ENCODE results near the gene ZEB1. TPM values are rescaled to one million over a fixed set of nuclear protein-coding genes. Genes with fewer than 3 reads are reported as not detected.
A peak's percentile ranks its signal among the peaks of the same experiment; 100 is the strongest.

Gene ZEB1
- total and polyA plus RNA-seq, 9 of the 15 experiments (the other 6 are each of a cell fraction or from before 2014, with no cell fraction given), result 2.1 to 8.4 (median 4.9) TPM

GRCh38 chr10:31273789-31274188, 45.2 kb upstream of the ZEB1 start:
- H3K79me2 ChIP-seq (ENCODE audit: control insufficient read depth, insufficient read depth, low read length), result no peaks in the 10 kb centered on the region
- in situ Hi-C loops (cut with MboI), result no loop called here
- intact Hi-C loops (cut with micrococcal nuclease), result no loop called here
- WGBS (ENCODE audit: insufficient coverage, low coverage, missing lambda C conversion rate), result 74% methylated on average over 2 of the region's 2 CpGs
- H3K36me3 ChIP-seq (ENCODE audit: control insufficient read depth, insufficient read depth, low read length), result no peaks in the 10 kb centered on the region
- CTCF ChIA-PET (ENCODE audit: low intra/inter-chr PET ratio), result no interaction called here
- no peaks in the 10 kb centered on the region for H3K9me3 ChIP-seq (replicated peaks; ENCODE audit: control insufficient read depth, insufficient read depth, low read depth, low read length)
- H3K9me1 ChIP-seq (ENCODE audit: control insufficient read depth, insufficient read depth, low read length), result no peaks in the 10 kb centered on the region
- H3K9ac ChIP-seq (ENCODE audit: insufficient read depth in 1 of 2, low read depth in 2 of 2, low read length in 2 of 2), result no peak overlapping the region
- H3K4me3 ChIP-seq, result no peak overlapping the region
- DNase-seq (ENCODE audit: extremely low read depth in 1 of 4, low spot score in 3 of 4) (no peak), ATAC-seq (no peak), FAIRE-seq (no peak)
- H3K27me3 ChIP-seq (ENCODE audit: control insufficient read depth in 2 of 2, insufficient read depth in 2 of 2, low read length in 2 of 2), result no peaks in the 10 kb centered on the region
- 0 out of 2 replicates have a peak overlapping the region, but pooled peaks have one; percentile 0 for H2AFZ ChIP-seq (ENCODE audit: low read depth, low read length)
- no peaks in the 10 kb centered on the region for H4K20me1 ChIP-seq (replicated peaks; ENCODE audit: control insufficient read depth, insufficient read depth, low read length)
- no peak overlapping the region for H3K27ac ChIP-seq (ENCODE audit: extremely low read depth, low read depth, low read length)
- BruUV-seq (replicated peaks), result no TSS peak
- H3K4me2 ChIP-seq (ENCODE audit: insufficient read depth, low read length), result no peak overlapping the region
- POLR2A ChIA-PET, result interaction anchor here (0.5 kb wide), 1 partner anchor 242 kb away, joined by 3 read pairs; no protein-coding TSS in a partner anchor
- TF ChIP-seq TRIM28 (IDR thresholded peaks at IDR 0.05) (no peak), KDM2B (CRISPR knock-in tag; IDR thresholded peaks at IDR 0.05) (no peak), SRSF1 (IDR thresholded peaks at IDR 0.05; ENCODE audit: low read depth, low read length) (no peak), CREBBP (IDR thresholded peaks at IDR 0.05; ENCODE audit: low read depth, low read length) (no peak), NBN (IDR thresholded peaks at IDR 0.05; ENCODE audit: low read depth) (no peak), MTA1 (IDR thresholded peaks at IDR 0.05; ENCODE audit: borderline replicate concordance) (no peak), MIER1 (IDR thresholded peaks at IDR 0.05; ENCODE audit: low read depth) (no peak), HDAC6 (IDR thresholded peaks at IDR 0.05; ENCODE audit: low read depth, low read length) (no peak), GTF2E2 (tag; IDR thresholded peaks at IDR 0.05) (no peak), CHCHD3 (CRISPR knock-in tag; IDR thresholded peaks at IDR 0.05) (no peak), ZNF347 (CRISPR knock-in tag; IDR thresholded peaks at IDR 0.05; ENCODE audit: low read depth) (no peak), ZNF507 (tag; conservative IDR thresholded peaks at IDR 0.05) (no peak), PTTG1 (tag; IDR thresholded peaks at IDR 0.05; ENCODE audit: low read depth) (no peak), RFX5 (IDR thresholded peaks at IDR 0.05; ENCODE audit: low read depth, low read length) (no peak), SREBF2 (CRISPR knock-in tag; IDR thresholded peaks at IDR 0.05) (no peak), TCF3 (CRISPR knock-in tag; IDR thresholded peaks at IDR 0.05) (no peak), STAT5A (IDR thresholded peaks at IDR 0.05; ENCODE audit: borderline replicate concordance, low read length) (no peak), HCFC1 (IDR thresholded peaks at IDR 0.05; ENCODE audit: low read depth, low read length) (no peak)
- TF ChIP-seq, protein P1, sequence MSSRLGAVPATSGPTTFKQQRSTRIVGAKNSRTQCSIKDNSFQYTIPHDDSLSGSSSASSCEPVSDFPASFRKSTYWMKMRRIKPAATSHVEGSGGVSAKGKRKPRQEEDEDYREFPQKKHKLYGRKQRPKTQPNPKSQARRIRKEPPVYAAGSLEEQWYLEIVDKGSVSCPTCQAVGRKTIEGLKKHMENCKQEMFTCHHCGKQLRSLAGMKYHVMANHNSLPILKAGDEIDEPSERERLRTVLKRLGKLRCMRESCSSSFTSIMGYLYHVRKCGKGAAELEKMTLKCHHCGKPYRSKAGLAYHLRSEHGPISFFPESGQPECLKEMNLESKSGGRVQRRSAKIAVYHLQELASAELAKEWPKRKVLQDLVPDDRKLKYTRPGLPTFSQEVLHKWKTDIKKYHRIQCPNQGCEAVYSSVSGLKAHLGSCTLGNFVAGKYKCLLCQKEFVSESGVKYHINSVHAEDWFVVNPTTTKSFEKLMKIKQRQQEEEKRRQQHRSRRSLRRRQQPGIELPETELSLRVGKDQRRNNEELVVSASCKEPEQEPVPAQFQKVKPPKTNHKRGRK (tag; IDR thresholded peaks at IDR 0.05), result no peak
- TF ChIP-seq, protein P2, sequence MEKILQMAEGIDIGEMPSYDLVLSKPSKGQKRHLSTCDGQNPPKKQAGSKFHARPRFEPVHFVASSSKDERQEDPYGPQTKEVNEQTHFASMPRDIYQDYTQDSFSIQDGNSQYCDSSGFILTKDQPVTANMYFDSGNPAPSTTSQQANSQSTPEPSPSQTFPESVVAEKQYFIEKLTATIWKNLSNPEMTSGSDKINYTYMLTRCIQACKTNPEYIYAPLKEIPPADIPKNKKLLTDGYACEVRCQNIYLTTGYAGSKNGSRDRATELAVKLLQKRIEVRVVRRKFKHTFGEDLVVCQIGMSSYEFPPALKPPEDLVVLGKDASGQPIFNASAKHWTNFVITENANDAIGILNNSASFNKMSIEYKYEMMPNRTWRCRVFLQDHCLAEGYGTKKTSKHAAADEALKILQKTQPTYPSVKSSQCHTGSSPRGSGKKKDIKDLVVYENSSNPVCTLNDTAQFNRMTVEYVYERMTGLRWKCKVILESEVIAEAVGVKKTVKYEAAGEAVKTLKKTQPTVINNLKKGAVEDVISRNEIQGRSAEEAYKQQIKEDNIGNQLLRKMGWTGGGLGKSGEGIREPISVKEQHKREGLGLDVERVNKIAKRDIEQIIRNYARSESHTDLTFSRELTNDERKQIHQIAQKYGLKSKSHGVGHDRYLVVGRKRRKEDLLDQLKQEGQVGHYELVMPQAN (IDR thresholded peaks at IDR 0.05; ENCODE audit: borderline replicate concordance), result no peak
- H3K4me1 ChIP-seq (replicated peaks in 1 of 2; ENCODE audit: control insufficient read depth in 2 of 2, insufficient read depth in 2 of 2, low read length in 2 of 2), result peaks cover 4 to 6% of the 10 kb centered on the region in 2 experiments; a peak in 3 of 5 replicates
